HG02623 (cell line): ENCODE data around the gene CALR3.

Experiments used
- ATAC-seq: cut with Tn5 transposase; IDR thresholded peaks from one replicate; pipeline ENCODE4 v1.9.1; 2021; ENCODE audit warnings: moderate library complexity; ENCODE audit not compliant: unreplicated experiment

Gene CALR3

GRCh38 chr19:16435238-16435917, 60.6 kb downstream of the CALR3 start:
- ATAC-seq: no peak

DNA sequence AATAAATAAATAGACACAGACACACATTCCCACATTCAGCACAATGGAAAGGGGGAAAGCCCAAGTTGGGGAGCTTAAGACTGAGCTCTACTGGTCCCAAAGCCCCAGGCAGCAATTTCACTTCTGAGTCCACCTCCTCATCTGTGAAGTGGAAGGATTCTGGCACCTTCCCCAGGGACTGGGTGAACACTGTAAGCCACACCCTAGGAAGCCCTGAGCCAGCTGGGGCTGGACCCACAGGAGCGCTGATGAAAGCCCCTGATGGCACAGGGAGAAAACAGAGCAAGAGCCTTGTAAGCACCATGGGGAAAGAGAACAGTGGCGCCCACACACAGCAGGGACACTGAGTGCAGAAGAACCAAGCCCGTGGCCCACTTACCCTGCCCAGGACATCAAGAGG, 62.0 kb downstream of the CALR3 start:
- ATAC-seq: no peak

- ATAC-seq: no peak
Measured at GRCh38 chr19:16429759-16430091, 66.2 kb downstream of the CALR3 start.

DNA sequence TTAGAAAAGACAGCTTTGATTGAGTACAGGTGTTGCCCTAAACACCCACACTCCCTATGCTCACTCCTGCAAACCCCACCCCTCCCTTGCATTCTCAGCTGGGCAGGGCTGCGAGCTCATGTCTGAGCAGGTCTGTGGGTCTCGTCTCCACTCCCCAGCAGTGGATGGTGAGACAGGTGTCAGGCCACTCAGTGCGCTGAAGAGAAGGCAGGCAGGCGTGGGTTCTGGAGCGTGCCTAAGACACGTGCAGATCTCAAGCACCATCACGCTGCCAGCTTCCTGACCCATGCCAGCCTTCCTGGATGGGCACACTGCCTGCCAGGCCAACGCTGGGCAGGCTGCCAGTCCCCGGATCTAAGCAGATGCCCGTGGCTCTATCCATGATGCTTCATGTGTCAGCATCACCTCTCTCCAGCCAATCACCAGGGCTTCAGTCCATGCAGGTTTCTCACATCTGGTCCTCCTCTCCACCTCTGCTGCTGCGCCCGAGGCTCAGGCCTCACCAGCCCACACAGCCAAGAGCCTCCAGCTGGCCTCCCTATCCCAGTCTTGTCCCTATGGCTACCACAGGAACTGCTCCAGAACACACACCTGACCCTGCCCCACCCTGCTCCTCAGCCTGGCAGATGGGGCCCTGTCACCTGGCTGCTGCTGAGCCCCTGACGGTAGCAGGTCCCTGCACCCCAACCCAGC, 66.8 kb downstream of the CALR3 start:
- no peak for ATAC-seq
